NOMO-1 (cell line): ENCODE data around the gene ANKS3.
"Not testable (repeated sequence)": the region's sequence is repeated elsewhere in the genome, so short reads cannot be mapped to it uniquely, and the experiment has no call there.

Source experiments
- DNase-seq, 2 experiments: peaks; one replicate each; lab custom pipeline; 2025; ENCODE audit not compliant: unreplicated experiment in 2 of 2; lab: John Stamatoyannopoulos, UW

ANKS3 gene

GRCh38 chr16:4760221-4760910 lies 26.3 kb upstream of the ANKS3 start:
- DNase-seq, result no peak

GRCh38 chr16:4755687-4756086 lies 21.6 kb upstream of the ANKS3 start:
- DNase-seq, result no peak

GRCh38 chr16:4754865-4755264 lies 20.8 kb upstream of the ANKS3 start:
- no peak for DNase-seq

GRCh38 chr16:4753227-4753626 lies 19.2 kb upstream of the ANKS3 start:
- DNase-seq, result no peak

GRCh38 chr16:4752351-4753100 lies 18.5 kb upstream of the ANKS3 start:
- no peak for DNase-seq

GRCh38 chr16:4750896-4751295 lies 16.8 kb upstream of the ANKS3 start:
- DNase-seq, result no peak

GRCh38 chr16:4749700-4750257 lies 15.7 kb upstream of the ANKS3 start:
- no peak for DNase-seq

- DNase-seq, result no peak
Observed at GRCh38 chr16:4748682-4749411, 14.8 kb upstream of the ANKS3 start.

GRCh38 chr16:4747906-4748681 lies 14.0 kb upstream of the ANKS3 start:
- no peak for DNase-seq

GRCh38 chr16:4746991-4747574 lies 13.0 kb upstream of the ANKS3 start:
- no peak for DNase-seq

GRCh38 chr16:4746215-4746614 lies 12.1 kb upstream of the ANKS3 start:
- no peak for DNase-seq

GRCh38 chr16:4745274-4745569 lies 11.2 kb upstream of the ANKS3 start:
- no peak for DNase-seq

- no peak for DNase-seq
Observed at GRCh38 chr16:4744555-4745273, 10.6 kb upstream of the ANKS3 start.

GRCh38 chr16:4743226-4743878 lies 9.3 kb upstream of the ANKS3 start:
- DNase-seq, result no peak

- not testable (repeated sequence) for DNase-seq
Observed at GRCh38 chr16:4738370-4738769, 4.3 kb upstream of the ANKS3 start.

- DNase-seq, result no peak
Observed at GRCh38 chr16:4737545-4737944, 3.5 kb upstream of the ANKS3 start.

- DNase-seq, result no peak
Observed at GRCh38 chr16:4736546-4736945, 2.5 kb upstream of the ANKS3 start.

GRCh38 chr16:4734730-4735535 lies 862 bp upstream of the ANKS3 start:
- DNase-seq, result peak; percentile 59 to 61

- no peak for DNase-seq
Observed at GRCh38 chr16:4733747-4734062, 366 bp downstream of the ANKS3 start.
